ENCODE data around the gene RTP3. TPM values are rescaled to one million over a fixed set of nuclear protein-coding genes. Genes with fewer than 3 reads are reported as not detected.

Gene RTP3
- total RNA-seq, 3 donors from 2014 or later: not detected

DNA sequence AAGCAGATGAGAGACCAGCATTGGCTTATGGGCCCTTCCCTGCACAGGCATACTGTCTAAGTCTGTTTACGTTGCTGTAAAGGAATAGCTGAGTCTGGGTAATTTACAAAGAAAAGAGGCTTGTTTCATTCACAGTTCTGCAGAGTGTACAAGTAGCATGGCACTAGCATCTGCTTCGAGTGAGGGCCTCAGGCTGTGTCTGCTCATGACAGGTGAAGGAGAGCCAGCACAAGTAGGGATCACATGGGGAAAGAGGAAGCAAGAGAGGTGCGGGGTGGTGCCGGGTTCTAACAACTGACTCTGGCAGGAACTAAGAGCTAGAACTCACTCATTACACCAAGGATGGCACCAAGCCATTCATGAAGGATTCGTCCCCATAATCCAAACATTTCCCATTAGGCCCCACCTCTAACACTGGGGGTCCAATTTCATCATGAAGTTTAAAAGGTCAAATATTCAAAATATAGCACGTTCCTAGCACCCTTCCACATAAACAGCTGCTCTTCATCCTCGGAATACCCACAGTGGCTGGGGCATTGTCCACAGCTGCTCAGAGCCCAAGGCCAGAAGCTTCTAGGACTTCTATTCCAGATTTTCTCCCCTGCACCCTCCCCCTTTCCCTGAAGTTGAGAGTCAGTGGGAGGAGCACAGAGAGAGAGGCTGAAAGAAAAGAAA lies 5.6 kb downstream of the RTP3 start:
- intact Hi-C loops (cut with DNase I, micrococcal nuclease): no loop called here
- TF ChIP-seq, protein P1, sequence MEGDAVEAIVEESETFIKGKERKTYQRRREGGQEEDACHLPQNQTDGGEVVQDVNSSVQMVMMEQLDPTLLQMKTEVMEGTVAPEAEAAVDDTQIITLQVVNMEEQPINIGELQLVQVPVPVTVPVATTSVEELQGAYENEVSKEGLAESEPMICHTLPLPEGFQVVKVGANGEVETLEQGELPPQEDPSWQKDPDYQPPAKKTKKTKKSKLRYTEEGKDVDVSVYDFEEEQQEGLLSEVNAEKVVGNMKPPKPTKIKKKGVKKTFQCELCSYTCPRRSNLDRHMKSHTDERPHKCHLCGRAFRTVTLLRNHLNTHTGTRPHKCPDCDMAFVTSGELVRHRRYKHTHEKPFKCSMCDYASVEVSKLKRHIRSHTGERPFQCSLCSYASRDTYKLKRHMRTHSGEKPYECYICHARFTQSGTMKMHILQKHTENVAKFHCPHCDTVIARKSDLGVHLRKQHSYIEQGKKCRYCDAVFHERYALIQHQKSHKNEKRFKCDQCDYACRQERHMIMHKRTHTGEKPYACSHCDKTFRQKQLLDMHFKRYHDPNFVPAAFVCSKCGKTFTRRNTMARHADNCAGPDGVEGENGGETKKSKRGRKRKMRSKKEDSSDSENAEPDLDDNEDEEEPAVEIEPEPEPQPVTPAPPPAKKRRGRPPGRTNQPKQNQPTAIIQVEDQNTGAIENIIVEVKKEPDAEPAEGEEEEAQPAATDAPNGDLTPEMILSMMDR (IDR thresholded peaks at IDR 0.05): no peak

DNA sequence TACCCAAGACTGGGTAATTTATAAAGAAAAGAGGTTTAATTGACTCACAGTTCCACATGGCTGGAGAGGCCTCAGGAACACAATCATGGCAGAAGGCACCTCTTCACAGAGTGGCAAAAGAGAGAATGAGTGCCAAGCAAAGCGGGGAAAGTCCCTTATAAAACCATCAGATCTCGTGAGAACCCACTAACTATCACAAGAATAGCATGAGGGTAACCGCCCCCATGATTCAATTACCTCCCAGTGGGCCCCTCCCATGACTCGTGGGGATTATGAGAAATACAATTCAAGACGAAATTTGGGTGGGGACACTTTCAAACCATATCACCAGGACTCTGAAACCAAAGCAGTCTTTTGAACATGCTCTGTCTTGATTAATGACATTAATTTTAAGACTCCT lies 7.0 kb downstream of the RTP3 start:
- H3K9me3 ChIP-seq: no peaks in the 10 kb centered on the region
- no peak for DNase-seq
- no peaks in the 10 kb centered on the region for H3K4me1 ChIP-seq (ENCODE audit: low read depth)
- intact Hi-C loops (cut with DNase I, micrococcal nuclease): no loop called here
- ATAC-seq: no peak
- H3K36me3 ChIP-seq (ENCODE audit: low read depth): no peaks in the 10 kb centered on the region
- no peak overlapping the region for H3K4me3 ChIP-seq
- TF ChIP-seq, protein P1 (IDR thresholded peaks at IDR 0.05): no peak

More for the DNA sequence above, 5.6 kb downstream of the RTP3 start:
- no peaks in the 10 kb centered on the region for H3K36me3 ChIP-seq (ENCODE audit: low read depth)
- DNase-seq: no peak
- H3K9me3 ChIP-seq: no peaks in the 10 kb centered on the region
- ATAC-seq: no peak
- H3K4me1 ChIP-seq (ENCODE audit: low read depth): no peaks in the 10 kb centered on the region
- H3K4me3 ChIP-seq: no peak overlapping the region

DNA sequence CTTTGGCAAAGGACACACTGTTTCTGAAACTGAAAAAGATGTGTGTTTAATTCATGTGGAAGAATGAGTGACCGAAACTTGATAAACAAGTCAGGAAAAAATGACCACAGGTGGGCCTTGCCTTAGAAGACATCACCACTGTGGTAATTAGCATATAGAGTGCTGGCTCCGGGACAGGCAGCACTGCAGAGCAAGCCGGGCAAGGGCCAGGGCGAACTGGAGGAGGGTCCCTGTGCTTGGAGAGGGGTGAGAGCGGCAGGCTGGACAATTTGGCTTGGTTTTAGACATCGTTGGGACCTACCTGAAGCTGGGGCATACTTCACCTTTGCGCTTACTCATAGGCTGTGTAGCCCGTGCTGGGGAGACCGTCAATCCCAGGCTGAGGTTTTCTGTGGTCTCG lies 8.2 kb downstream of the RTP3 start:
- H3K4me3 ChIP-seq: no peak overlapping the region
- TF ChIP-seq, protein P1 (IDR thresholded peaks at IDR 0.05): no peak
- DNase-seq (no peak), ATAC-seq (no peak)
- no peaks in the 10 kb centered on the region for H3K9me3 ChIP-seq
- no peaks in the 10 kb centered on the region for H3K4me1 ChIP-seq (ENCODE audit: low read depth)
- H3K36me3 ChIP-seq (ENCODE audit: low read depth): no peaks in the 10 kb centered on the region
- intact Hi-C loops (cut with DNase I, micrococcal nuclease): no loop called here

DNA sequence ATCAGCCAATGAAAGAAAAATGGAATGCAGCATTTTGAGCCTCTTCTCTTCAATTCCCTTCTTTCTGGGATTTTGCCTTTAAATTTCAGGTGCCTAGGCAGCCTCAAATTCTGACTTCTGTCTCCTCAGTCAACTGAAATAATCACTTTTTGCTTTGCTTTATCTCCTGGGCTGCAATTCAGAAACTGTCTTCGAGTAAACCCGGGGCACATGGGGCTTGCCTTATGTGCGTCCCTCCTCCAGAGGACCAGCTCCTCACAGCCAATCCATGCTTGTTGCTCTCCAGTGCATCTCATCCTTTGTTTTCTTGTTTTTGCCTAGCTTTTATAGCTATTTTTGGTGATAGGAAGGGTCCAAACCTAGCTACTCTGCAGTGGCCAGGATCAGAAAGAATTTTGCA lies 8.8 kb downstream of the RTP3 start:
- Histone ChIP-seq H3K9me3 (no peaks in the 10 kb centered on the region), H3K36me3 (ENCODE audit: low read depth) (no peaks in the 10 kb centered on the region), H3K4me1 (ENCODE audit: low read depth) (no peaks in the 10 kb centered on the region), H3K4me3 (no peak overlapping the region)
- TF ChIP-seq, protein P1 (IDR thresholded peaks at IDR 0.05): no peak
- DNase-seq (no peak), ATAC-seq (no peak)
- intact Hi-C loops (cut with DNase I, micrococcal nuclease): no loop called here

DNA sequence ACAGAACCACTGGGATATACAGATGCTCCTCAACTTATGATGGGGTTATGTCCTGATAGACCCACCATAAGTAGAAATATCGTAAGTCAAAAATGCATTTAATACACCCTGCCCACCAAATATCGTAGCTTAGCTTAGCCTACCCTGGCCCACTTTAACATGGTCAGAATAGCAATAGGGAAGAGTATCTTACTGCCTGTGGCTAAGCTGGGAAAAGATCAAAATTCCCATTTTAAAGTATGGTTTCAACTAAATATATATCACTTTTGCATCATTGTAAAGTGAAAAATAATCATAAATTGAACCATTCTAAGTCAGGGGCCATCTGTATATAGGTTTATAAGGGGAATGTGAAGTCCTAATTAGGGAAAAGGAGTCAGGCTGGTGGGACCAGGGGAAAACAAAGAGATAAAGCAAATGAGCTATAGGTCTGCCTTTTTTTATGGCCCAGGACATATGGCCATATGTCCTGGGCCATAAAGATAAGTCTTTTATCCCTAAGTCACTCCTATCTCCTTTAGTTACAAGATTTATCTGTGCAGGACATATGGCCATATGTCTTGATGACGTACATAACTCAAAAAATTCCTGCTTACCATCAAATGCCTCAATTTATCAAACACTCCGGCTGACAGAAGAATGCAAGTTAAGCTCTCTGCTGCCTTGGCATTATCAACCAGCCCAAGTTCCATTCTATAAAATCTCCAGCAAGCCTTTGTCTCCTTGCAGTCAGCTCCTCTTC lies 11.2 kb downstream of the RTP3 start:
- Histone ChIP-seq H3K9me3 (no peaks in the 10 kb centered on the region), H3K36me3 (ENCODE audit: low read depth) (no peaks in the 10 kb centered on the region), H3K4me1 (ENCODE audit: low read depth) (no peaks in the 10 kb centered on the region), H3K4me3 (no peak overlapping the region)
- intact Hi-C loops (cut with DNase I, micrococcal nuclease): no loop called here
- no peak for DNase-seq
- no peak for ATAC-seq
- TF ChIP-seq, protein P1 (IDR thresholded peaks at IDR 0.05): no peak

Measured in mucosa of descending colon (tissue), 3 donors.